Activated gamma-delta T cell (primary cell): Measurements from ENCODE around the gene BASP1.

Experiments used
- DNase-seq: peaks from one replicate; lab custom pipeline; 2025; lab: John Stamatoyannopoulos, UW
- total RNA-seq, 2 donors: gene quantifications; one replicate each; lab custom pipeline; 2026; lab: John Stamatoyannopoulos, UW

The BASP1 gene
- 3.9 to 19.2 reads per million in 2 donors for total RNA-seq

- no peak for DNase-seq
These were observed at the start of gene BASP1 for GRCh38 chr5:17217493-17218352. TSS of gene BASP1 (plus strand) at chr5:17217631. CDS start at chr5:17275217, 57,586 bp downstream.

- no peak for DNase-seq
These were observed 47.9 kb upstream of the BASP1 start for GRCh38 chr5:17169507-17169906.

GRCh38 chr5:17172791-17173190 is 44.6 kb upstream of the BASP1 start:
- DNase-seq = no peak

GRCh38 chr5:17174965-17175364 is 42.5 kb upstream of the BASP1 start:
- DNase-seq = no peak

GRCh38 chr5:17177501-17178372 is 39.7 kb upstream of the BASP1 start:
- DNase-seq = no peak

GRCh38 chr5:17178373-17178675 is 39.1 kb upstream of the BASP1 start:
- no peak for DNase-seq

- DNase-seq = no peak
These were observed 37.0 kb upstream of the BASP1 start for GRCh38 chr5:17180330-17180843.

GRCh38 chr5:17180864-17181723 is 36.3 kb upstream of the BASP1 start:
- no peak for DNase-seq

- no peak for DNase-seq
These were observed 34.9 kb upstream of the BASP1 start for GRCh38 chr5:17182494-17182893.

GRCh38 chr5:17182981-17183380 is 34.5 kb upstream of the BASP1 start:
- no peak for DNase-seq

GRCh38 chr5:17183831-17184230 is 33.6 kb upstream of the BASP1 start:
- DNase-seq = no peak

GRCh38 chr5:17184588-17184987 is 32.8 kb upstream of the BASP1 start:
- DNase-seq = no peak

- no peak for DNase-seq
These were observed 32.1 kb upstream of the BASP1 start for GRCh38 chr5:17185349-17185748.

GRCh38 chr5:17185773-17186172 is 31.7 kb upstream of the BASP1 start:
- no peak for DNase-seq

GRCh38 chr5:17186256-17186655 is 31.2 kb upstream of the BASP1 start:
- no peak for DNase-seq

- DNase-seq = no peak
These were observed 30.2 kb upstream of the BASP1 start for GRCh38 chr5:17187011-17187785.

GRCh38 chr5:17187786-17188170 is 29.7 kb upstream of the BASP1 start:
- DNase-seq = no peak

GRCh38 chr5:17189381-17190036 is 27.9 kb upstream of the BASP1 start:
- no peak for DNase-seq

- no peak for DNase-seq
These were observed 27.1 kb upstream of the BASP1 start for GRCh38 chr5:17190242-17190778.

- DNase-seq = no peak
These were observed 26.5 kb upstream of the BASP1 start for GRCh38 chr5:17190799-17191391.
